GM03348 (cell line): Measurements from ENCODE around the gene DNAJA4.

Source experiments
- DNase-seq: peaks from one replicate; pipeline ENCODE4 v3.0.0; 2012; ENCODE audit warnings: low spot score

Gene DNAJA4

DNA sequence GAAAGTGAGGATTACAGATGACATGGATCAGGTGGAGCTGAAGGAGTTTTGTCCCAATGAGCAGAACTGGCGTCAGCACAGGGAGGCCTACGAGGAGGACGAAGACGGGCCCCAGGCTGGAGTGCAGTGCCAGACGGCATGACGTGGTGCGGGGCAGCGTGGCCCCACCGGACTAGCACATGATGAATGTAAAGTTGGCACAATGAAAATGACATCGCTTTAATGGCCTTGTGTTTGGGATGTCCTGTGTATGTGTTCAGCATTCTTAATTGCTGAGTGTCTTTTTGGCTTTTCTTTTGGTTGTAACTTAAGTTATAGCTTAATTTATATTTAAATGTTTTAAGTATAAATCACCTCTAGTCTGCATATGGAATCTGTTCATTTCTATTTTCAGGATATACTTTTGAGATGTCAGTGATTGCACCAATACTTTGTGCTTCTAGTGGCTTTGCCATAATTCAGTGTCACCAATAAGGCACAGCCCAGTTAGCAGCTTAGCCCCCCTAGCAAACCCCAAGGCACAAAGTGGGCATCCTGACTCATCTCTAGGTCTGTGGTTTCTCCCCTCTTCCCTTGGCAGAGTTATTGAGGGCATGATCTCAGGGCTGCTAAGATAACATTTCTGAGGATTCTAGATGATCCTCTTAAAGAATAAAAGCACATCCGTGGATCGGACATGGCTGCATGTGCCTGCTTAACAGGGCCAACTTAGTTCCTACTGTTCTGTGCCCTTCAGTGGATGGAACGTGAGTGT lies 16.1 kb downstream of the DNAJA4 start:
- DNase-seq, result no peak

DNA sequence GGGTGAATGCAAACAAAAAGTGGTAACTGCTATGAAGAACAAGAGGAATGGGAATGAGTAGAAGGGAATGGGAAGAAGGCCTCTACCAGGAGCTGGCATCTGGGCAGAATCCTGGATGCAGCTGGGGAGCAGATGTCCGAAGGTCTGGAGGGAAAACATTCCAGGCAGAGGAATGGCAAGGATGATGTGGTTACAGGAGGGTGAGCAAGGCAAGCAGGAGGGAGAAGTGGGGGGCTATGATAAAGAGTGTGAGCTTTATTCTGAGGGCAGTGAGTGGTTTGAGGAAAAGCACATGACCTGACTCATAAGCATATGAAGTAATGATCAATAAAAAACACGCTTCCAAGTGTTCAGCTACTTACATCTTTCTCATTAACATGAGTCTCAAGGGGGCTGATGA lies 18.0 kb downstream of the DNAJA4 start:
- no peak for DNase-seq

DNA sequence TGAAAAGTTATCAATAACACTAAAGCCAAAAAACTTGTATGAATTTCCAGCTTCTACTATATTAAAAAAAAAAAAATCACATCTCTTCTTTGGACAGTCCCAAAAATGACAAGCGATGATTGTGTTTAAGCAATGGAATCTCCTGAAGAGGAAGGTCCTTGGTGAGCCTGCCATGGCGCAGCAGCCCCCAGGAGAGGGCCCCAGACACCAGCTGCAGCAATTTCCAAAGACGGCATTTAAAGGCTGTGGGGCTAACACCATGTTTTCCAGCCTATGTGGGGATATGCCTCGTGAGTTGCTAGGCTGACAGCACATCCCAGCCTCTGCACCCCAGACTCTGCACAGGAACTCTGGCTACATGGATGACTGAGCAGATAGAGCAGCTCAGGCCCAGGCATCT lies 20.4 kb downstream of the DNAJA4 start:
- DNase-seq, result no peak

DNA sequence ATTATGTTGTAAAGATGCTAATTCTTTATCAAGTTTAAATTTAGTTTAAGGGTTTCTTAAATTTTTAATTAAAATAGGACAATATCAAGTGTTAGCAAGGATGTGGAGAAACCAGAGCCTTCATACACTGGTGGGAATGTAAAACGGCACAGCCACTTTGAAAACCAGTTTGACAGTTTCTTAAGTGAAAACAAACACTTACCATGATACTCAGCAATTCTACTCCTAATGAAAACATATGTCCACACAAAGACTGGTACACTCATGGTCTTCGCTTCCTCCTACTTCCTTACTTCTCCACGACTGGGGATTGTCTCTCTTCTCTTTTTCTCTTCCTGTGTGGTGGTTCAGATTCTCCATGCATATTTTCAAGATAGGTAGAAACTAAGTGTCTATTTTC lies 25.9 kb downstream of the DNAJA4 start:
- no peak for DNase-seq

DNA sequence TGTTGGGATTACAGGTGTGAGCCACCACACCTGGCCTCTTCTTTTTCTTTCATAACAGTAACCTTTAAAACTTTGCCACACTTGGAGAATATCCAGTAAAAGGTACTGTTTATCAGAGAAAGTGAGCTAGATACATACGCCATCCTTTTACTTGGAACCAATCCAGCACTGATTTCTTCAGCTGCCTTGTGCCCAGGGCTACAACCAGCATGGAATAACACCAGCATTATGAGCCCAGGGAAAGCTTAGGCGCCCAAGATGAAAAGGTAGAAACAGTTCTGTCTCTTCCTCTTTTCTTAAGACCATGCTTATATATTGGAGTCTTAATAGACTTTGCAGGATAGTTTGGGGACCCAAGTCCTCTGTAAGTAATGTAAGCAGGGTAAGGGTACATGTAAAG lies 26.7 kb downstream of the DNAJA4 start:
- DNase-seq, result no peak

DNA sequence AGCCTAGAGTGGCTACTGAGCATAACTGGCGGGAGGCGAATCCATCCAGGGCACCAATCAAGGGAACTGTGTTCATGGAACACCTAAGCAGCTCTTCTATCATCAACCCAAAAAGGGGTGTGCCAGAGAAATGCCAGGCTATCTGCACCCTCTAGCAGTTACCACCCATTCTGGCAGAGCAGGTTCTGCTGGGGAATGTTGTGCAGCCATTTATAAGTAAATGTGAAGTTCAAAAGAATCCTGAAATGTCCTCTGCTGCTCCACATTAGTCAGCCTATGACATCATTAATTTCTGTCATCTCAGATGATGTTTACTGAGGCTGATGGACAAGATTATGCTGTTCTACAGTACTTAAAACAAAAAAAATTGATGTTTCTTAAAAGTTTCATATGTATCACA lies 27.3 kb downstream of the DNAJA4 start:
- DNase-seq, result no peak

DNA sequence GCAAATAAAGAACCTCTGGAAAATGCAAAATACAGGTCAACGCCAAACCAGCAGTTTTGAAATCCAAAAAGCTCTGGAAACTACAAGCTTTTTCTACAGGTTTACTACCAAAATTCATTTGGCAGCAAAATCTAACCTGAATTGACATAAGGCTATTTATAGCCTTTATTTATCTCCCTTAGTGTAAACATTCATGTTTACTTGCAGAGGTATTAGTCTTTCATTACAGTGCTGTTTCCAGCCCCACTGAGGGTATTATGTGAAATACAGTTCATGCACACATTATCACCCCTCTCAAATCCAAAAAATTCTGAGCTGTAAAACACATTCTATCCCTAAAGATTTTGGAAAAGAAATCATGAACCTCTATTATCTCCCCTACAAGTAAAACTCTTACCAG lies 27.9 kb downstream of the DNAJA4 start:
- DNase-seq, result no peak

DNA sequence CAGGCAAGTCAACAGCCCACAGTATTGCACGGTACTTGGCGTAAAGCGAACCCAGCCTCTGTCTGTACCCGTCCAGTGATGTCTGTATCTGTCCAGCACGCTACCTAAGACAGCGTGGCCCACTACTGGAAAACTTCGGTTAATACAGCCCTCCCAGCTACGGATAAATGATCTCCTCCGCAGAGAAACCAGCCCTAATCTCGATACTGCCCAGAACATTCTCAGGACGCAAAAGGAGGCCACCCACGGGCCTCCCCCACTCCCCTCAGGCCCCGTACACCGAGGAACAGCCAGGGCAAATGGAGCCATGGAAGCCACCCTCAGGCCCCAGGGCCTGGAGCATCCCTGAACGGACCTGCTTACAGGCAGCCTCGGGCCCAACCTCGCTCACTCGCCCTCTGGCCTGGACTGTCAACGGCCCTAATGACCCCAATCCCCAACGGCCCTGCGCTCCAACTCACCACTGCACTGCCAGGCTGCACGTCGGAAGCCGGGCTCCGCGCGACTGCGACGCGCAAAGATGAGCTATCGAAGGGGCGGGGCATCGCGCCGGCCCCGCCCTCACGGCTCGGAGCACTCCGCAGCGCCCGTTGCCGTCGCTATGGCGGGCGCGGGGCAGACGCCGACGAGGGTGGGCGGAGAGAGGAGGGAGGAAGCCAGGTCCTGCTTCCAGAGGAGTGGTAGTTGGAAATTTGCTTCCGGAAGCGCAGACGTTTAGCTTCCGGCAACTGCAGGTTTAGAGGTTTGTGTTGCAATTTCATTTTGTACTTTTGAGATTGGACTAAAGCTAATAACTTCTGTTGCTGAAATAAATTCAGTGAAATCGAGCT lies 35.0 kb downstream of the DNAJA4 start, which contains the start of gene SKIC8:
Gene SKIC8 (minus strand): TSS at position 509 of the 830 bp plus-strand sequence. CDS start 3,923 bp downstream, outside the sequence.
- peak; percentile 98 for DNase-seq

DNA sequence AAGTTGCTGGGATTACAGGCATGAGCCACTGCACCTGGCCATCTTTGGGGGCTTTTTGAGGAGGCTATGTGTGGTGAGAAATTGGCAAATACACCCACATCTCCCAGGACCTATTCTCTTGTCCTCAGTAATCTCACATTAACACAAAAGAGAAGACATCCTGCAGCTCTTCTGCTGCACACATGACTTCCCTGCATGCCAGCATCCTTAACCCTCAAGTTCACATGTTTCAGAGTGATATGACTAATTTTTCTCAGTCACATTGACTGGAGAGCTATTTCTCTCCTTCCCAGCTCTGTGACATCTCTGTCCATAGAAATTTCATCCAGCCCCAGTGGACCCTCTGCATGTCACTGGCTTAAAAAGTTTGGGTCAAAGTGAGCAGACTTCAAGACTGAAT lies 37.0 kb downstream of the DNAJA4 start:
- no peak for DNase-seq

DNA sequence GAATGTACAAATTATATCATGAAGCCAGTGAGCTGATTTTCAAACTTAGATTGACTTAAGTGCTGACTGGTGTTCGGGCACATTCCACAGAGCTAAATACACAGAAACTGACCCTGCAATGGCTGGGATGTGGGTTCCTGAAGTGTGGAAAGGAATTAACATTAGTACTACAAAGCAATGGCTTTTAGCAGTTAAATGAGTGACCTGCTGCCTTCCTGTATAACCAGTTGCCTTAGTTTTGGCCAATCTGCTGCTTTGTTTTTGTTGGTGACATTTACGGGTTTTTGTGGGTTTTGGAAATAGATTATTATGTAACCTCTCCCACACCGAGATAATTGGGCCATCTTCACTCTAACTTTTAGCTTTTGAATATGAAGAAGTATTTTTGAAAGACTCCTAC lies 37.5 kb downstream of the DNAJA4 start:
- DNase-seq, result no peak

DNA sequence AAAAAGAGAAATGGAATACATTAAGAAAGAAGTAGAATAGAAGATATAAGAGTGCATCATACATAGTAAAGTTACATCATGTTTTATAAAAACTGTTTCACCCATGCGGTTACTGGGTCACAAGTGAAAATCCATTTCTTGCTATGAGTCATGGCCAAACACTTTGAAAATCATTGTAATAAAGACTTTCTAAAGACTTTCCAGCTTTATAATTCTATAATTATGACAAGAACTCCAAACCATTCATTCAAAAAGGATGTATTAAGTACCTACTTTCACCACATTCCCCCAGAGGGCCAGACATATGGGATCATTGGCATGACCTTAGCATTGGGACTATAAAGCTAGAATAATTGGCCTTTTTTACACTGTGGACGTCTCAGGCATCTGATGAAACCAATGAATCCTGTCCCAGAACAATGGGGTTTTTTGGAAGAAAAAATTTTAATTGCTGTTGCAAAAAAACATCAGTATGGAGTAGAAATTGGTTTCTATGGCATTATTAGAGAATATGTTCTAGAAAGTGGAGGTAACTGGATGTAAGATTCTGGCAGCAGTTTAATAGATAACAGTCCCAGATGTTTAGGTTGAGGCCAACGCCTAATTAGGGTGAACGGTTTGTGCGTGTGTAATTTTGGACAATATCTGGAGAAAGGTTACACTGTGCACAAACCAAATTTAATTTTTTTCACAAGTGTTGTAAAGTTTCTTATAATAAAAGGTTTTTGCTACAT lies 38.4 kb downstream of the DNAJA4 start:
- DNase-seq, result peak; percentile 72

DNA sequence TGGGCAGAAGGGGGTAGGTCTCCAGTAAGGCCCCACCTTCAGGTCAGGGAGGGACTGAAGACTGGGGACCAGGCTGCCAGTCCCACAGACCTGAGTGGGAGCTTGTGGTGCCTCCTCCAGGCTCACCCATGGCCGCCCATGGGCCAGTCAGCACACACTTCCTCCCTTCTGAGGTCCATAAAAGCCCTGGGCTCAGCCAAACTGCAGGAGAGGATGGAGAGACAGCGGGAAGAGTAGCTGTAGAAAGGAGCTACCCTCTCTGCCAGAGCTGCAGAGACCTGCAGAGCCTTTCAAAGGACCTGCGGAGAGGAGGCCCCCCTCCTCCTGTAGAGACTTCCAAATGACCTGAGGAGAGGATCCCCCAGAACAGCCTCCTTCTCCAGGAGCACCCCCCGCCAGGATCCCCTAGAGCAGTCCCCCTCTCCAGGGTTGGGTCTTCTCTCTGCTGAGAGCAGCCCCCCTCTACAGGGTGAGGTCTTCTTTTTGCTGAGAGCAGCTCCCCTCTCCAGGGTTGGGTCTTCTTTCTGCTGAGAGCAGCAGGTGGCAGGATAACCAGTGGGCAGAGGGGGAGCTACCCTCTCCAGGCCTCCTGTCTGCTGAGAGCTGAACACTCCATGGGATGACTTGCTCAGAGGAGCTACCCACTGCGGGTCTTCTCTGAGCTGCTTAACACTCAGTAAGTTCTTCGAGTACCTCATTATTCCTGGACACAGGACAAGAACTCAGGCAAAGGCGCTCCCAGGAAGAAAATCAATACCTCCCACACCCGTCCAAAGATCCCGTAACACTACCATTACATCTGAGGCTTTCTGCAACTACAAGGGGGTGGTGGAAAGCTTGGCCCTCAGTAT lies 40.1 kb downstream of the DNAJA4 start:
- DNase-seq, result no peak

DNA sequence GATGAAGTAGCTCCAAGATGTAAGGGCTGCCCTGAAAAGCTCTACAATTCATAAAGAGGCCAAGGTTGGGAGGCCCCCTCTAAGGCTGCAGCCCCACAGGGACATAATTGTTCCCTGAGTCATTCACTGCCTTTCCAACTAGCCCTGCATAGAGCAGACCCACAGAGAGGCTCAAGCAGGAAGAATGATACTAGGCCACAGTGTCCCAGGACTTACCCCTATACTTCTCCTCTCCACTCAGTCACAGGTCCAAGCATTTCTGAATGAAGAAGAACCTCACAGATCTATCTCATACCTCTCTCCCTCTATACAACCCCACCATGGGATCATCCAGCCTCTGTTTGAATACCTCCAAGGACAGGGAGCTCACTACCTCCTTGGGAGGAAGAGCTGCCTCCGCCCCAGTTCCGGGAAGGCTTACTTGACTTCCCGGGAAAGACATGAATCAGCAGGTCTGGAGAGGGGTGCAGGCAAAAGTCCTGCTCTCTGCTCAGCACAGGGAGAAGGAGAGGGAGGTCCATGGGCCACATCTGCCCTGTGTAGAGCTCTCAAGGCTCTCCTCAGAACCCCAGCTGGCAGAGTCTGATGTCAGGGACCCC lies 41.9 kb downstream of the DNAJA4 start:
- DNase-seq, result peak; percentile 59

DNA sequence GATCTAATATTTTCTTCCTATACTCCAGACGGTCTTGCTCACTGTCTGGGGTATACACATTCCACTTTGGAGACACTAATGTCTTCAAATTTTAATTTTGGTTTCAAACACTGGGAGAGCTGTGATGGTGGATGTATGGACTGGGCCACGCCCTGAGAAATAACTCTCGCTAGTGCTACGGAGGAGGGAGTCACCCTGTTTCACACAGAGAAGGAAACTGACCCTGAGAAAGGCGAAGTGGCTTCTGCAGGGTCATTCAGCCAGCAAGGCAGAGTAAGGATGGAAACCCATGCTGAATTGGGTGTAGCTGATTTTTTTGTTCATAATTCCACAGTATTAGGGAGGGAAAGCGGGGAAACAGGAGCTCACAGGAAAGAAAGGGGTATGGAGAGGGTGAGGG lies 43.6 kb downstream of the DNAJA4 start:
- DNase-seq, result no peak

DNA sequence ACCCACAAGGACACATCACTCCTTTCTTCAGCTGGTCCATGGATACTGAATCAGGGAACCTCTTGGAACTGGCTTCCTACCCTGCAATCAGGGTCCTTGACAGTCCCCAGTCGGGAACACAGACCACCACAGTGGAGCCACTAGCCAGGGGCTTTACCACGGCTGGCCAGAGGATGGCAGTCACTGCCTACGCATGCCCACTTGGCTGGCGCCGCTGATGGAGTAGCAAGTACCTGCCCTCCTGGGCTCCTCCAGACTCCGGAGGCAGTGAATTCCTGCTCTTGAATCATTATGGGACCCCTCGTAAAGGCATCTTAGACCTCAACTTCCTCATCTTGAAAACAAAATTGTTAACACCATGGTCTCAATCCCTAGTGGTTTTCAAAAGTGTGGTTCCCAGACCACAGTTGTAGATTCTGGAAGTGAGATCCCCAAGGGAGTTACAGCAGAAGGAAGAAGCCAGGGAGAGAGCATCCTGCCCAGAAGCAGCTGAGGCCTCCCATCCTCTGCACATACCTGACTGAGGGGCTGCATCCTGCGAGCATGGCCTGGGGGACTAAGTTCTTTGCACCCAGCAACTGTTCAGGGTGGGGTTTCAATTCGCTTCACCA lies 44.2 kb downstream of the DNAJA4 start:
- DNase-seq, result peak; percentile 80

DNA sequence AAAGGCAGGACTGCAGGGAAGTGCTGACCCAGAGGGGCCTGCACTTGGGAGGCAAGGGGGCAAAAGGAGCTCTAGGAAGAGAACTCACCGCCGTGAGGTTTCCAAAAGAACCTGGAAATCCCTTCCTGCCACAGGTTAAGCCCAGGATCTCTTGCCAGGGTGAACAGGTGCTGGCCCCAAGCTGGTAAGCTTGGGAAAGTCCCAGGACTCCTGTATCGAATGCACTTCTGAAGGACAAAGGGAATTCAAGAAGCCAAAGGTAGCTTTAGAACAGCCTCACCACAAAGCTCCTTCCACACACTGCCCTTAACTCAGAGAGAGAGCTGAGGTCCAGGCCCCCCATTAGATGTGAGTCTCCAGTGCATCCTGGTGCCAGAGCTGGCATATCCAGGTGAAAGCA lies 46.9 kb downstream of the DNAJA4 start:
- no peak for DNase-seq

DNA sequence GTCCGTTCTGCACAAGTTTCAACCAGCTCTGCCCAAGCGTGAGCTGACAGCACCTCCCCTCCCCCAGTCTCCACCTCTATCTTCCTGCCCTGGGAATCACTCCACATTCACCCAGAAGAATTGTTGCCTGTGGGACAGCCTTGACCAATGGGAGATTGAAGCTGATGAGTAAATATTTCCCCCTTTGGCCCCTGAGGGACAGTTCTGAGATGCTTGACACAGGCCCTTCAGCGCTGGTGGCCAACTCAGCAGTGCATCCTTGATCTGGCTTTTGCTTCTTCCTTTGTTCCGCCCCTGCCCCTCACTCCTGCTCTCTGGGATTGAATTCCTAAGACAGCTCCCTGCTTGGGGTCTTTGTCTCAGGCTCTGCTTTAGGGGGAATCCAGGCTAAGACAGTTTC lies 48.2 kb downstream of the DNAJA4 start:
- DNase-seq, result no peak

DNA sequence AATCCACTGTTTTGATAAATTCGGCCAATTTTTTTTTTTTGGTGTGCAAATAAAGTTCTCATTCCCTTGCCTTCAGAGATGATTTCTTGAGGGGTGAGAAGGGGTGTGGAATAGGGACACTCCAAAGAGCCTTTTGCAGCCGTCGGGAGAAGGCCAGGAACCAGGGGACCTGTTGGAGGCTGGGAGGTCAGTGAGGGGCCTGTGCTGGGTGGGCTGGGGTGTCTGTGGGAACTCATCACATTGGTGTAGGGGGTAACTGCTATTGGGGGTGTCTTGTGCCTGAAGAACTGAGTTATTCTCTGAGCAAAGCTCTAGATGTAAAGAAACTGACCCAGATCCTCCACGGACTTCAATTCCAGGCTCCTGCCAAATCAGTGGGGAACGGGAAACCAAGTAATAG lies 48.6 kb downstream of the DNAJA4 start:
- DNase-seq, result no peak

DNA sequence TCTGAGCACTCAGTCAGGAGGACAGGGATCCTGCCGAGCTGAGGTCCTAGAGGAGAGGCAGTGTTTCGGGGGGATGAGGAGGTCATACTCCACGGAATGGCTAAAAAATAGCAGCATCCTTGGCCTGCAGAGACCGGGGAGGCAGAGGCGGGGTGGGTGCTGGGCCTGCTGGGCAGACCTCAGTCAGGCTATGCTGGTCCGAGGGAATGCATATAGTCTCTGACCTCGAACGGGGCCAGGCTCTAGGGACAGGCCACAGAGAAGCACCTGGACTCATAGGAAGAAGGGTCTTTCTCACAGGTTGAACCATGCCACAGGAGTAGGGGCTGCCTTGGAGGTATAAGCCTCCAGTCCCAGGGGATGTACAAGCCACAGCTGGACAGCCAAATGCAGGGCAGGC lies 49.0 kb downstream of the DNAJA4 start:
- no peak for DNase-seq

DNA sequence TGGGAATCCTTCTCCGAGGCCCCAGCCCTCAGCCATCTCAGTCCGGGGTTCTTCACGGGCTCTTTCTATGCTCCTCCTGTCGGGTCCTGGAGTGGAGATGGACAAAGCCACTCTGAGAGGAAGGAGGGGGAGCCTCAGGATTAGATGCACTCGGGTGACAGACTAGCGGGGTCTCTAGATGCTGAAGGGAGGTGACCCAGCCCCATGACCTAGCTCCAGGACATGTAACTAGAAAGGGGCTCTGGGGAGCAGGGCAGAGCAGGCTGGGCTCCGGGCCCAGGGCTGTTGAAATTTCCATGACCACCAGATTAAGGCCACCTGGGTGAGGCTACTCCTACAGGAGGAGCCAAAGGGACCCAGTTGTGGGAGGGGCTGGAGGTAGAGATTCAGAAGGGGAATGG lies 49.8 kb downstream of the DNAJA4 start:
- no peak for DNase-seq

DNA sequence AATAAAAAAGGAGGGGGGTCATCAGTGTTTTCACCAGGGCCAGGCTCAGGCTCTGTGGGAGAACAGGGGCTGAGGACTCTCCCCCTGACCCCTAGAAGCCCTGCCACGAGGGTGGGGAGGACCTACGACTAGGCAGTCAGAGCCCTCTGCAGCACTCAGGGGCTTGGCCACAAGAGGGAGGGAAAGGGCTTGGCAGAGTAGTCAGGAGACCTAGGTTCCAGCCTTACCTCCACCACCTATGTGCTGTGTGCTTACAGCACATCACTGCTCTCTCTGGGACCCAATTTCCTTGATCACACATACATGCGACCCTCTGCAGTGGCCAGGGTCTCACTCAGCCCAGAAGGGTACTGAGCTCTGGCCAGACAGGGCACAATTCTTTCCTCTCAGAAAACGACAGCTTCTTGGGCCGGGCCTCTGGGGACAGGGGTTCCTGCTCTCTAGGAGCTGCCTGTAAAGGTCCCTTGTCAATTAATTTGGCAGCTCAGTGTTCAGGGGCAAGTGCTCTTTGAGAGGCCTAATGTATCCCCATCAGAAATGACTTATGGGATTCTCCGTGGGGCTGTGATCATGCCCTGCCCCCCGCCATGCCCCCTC lies 51.4 kb downstream of the DNAJA4 start:
- no peak for DNase-seq
